Chondrocyte (in vitro differentiated cells): ENCODE results near the gene DENND4B. TPM values are rescaled to one million over a fixed set of nuclear protein-coding genes. Genes with fewer than 3 reads are reported as not detected.

Source experiments
- DNase-seq: peaks from one replicate; pipeline ENCODE4 v3.0.0; 2021; ENCODE audit warnings: mixed read lengths, low spot score
- H3K27ac Mint-ChIP-seq: one replicate; pipeline ENCODE4 v1.8.0; 2021; ENCODE audit warnings: mild to moderate bottlenecking, moderate library complexity, mixed read lengths; ENCODE audit not compliant: unreplicated experiment
- H3K27me3 Mint-ChIP-seq: 2 replicates; pipeline ENCODE4 v1.8.0; 2021; ENCODE audit warnings: low read depth, mixed read lengths
- H3K36me3 Mint-ChIP-seq: 2 replicates; pipeline ENCODE4 v1.8.0; 2021; ENCODE audit warnings: low read depth, mixed read lengths
- H3K4me1 Mint-ChIP-seq: 2 replicates; pipeline ENCODE4 v1.8.0; 2021; ENCODE audit warnings: low read depth, mild to moderate bottlenecking, mixed read lengths
- H3K4me3 Mint-ChIP-seq: one replicate; pipeline ENCODE4 v1.8.0; 2021; ENCODE audit warnings: mild to moderate bottlenecking, moderate library complexity, mixed read lengths; ENCODE audit not compliant: unreplicated experiment
- H3K9me3 Mint-ChIP-seq: 2 replicates; pipeline ENCODE4 v1.8.0; 2021; ENCODE audit warnings: low read depth, mixed read lengths
- CTCF ChIP-seq: fragments of 200-600 bp; sonication (generic); IDR thresholded peaks from 2 replicates; pipeline ENCODE4 v1.5.0; 2021; ENCODE audit warnings: antibody characterized with exemption, mild to moderate bottlenecking, moderate library complexity
- total RNA-seq: library from RNA; stranded (reverse); gene quantifications from 3 replicates; pipeline ENCODE4 v1.2.1, GENCODE V29; 2021

Gene DENND4B
- total RNA-seq, 1 donor from 2014 or later: 36.7 TPM

DNA sequence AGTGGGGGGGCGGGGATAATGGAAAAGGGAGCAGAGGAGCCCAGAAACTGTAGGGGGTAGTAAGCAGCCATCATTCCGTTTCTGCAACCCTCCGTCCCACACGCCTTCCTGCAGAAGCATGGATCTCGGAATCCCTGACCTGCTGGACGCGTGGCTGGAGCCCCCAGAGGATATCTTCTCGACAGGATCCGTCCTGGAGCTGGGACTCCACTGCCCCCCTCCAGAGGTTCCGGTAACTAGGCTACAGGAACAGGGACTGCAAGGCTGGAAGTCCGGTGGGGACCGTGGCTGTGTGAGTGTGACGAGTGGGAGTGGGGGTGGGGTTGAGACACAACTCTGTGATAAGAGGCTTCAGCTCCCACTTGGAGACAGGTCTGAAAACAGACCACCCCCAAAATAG, 21.9 kb upstream of the DENND4B start:
- Mint-ChIP-seq H3K27me3 (no peaks in the 10 kb centered on the region), H3K4me1 (peaks cover 43% of the 10 kb centered on the region), H3K9me3 (no peaks in the 10 kb centered on the region), H3K27ac (peak overlapping the region; percentile 98), H3K36me3 (no peaks in the 10 kb centered on the region), H3K4me3 (peak overlapping the region; percentile 95)
- DNase-seq: no peak
- no peak for TF ChIP-seq CTCF

DNA sequence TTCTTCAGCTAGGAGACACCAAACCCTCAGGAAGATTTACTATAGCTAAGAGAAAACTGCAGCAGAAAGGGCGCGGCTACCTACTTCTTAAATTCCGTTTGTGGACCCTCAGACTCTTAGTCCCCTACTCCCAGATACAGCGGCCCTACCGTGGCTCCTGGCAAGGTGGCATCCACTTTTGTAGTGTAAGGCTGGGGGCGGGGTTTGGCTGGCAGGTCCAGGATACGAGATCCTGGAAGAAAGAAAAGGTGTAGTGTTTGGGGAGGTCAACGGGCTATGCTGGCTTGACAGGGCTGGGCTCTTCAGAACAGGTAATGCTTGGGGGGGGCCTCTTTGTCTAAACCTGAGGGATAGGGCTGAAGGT, 21.5 kb upstream of the DENND4B start:
- Mint-ChIP-seq H3K27ac (peak overlapping the region; percentile 98), H3K36me3 (no peaks in the 10 kb centered on the region), H3K4me3 (peak overlapping the region; percentile 95), H3K4me1 (peaks cover 45% of the 10 kb centered on the region), H3K27me3 (no peaks in the 10 kb centered on the region), H3K9me3 (no peaks in the 10 kb centered on the region)
- no peak for DNase-seq
- peak; percentile 28 for TF ChIP-seq CTCF

DNA sequence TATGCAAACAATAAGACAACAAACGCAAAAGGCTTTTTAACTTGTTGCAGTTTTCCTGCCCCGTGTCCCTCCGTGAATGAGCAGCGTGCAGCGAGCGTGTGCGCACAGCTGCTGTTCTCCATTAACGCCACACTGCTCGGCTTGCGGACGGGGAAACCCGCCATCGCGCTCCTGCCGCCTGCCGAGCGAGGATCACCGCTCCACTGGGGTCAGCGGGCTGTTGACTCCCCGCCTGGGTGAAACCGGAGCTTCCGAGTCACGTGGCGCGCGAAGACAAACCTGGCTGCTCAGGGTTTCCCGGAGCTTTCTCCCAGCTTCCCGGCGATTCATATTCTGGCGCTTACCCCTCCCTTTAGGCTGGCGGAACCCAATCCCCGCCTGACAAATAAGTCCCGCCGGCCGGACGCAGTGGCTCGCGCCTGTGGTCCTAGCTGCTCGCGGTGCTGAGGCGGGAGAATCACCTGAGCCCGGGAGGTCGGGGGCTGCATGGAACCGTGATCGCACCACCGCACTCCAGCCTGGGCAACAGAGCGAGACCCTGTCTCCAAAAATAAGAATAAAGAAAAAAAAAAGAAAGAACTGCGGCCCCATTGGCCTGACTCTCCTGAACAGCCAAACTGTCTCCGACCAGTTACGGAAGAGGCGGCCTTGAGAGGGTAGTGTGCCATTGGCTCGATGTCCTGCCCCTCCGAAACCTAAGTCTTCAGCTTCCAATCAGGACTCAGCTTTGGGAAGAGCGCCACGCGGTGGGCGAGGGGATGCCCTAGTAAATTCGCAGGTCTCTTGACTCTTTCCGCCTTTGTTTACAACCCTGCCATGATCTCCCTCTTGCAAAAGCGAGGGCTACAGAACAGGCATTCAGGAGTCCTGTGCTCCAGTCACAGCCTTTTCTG, 20.8 kb upstream of the DENND4B start, which contains the start of gene CREB3L4:
Gene CREB3L4 (plus strand): TSS at position 796 of the 893 bp plus-strand sequence. CDS start 624 bp downstream, outside the sequence.
- TF ChIP-seq CTCF: peak; percentile 73
- H3K36me3 Mint-ChIP-seq: no peaks in the 10 kb centered on the region
- H3K9me3 Mint-ChIP-seq: no peaks in the 10 kb centered on the region
- DNase-seq: peak; percentile 95
- H3K4me1 Mint-ChIP-seq: peaks cover 51% of the 10 kb centered on the region
- no peaks in the 10 kb centered on the region for H3K27me3 Mint-ChIP-seq
- H3K27ac Mint-ChIP-seq: peak within 1 kb of the TSS; percentile 98
- peak within 1 kb of the TSS; percentile 95 for H3K4me3 Mint-ChIP-seq

DNA sequence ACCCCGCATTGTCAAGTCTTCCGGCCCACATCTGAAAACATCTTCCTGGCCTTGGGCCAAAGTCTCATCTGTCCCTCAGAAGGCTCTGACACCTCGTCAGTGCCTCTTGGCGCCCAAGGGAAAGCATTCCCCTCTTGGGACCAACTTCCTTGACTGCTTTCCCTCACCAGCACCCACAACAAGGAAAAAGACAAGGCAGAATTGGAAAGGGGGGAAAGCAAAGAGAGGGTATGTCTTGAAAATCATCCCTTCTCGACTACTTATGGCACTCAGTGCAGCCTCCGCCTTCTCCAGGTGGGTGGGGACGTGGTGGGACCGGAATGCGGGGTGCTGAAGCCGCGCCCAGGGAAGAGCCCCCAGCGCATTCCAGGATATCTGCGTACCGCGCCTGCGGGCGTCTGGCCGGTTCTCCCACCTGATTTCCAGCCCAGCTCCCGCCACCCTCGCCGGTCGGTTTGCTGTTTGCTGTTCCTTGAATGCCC, 17.4 kb upstream of the DENND4B start:
- no peaks in the 10 kb centered on the region for H3K27me3 Mint-ChIP-seq
- H3K9me3 Mint-ChIP-seq: no peaks in the 10 kb centered on the region

More for the DNA sequence above, 17.4 kb upstream of the DENND4B start:
- peaks cover 4% of the 10 kb centered on the region for H3K36me3 Mint-ChIP-seq
- peak overlapping the region; percentile 94 for H3K27ac Mint-ChIP-seq
- peaks cover 73% of the 10 kb centered on the region for H3K4me1 Mint-ChIP-seq
- DNase-seq: peak; percentile 86
- no peak for TF ChIP-seq CTCF
- peak overlapping the region; percentile 88 for H3K4me3 Mint-ChIP-seq
